Tibial artery (tissue), 4 donors: ENCODE results near the gene RARS1.

ENCODE experiments used
- DNase-seq, 2 donors: peaks; one replicate each; pipeline ENCODE4 v3.0.0-alpha.2; 2019
- H3K27ac ChIP-seq, 2 donors: fragments of 200-600 bp; sonication (generic) in 1 of 2; 1 replicate in 1 of 2; 2 replicates in 1 of 2; pipeline ENCODE4 v1.5.1; 2018 to 2019; ENCODE audit warnings: mild to moderate bottlenecking in 1 of 2
- H3K27me3 ChIP-seq, 2 donors: fragments of 200-600 bp; sonication (generic) in 1 of 2; one replicate each; pipeline versions ENCODE4 v1.5.1 to v1.6.0; 2016 to 2019
- H3K36me3 ChIP-seq, 3 donors: fragments of 200-600 bp; sonication (generic) in 2 of 3; one replicate each; pipeline ENCODE4 v1.5.1; 2016 to 2019; ENCODE audit warnings: mild to moderate bottlenecking in 2 of 3
- H3K4me1 ChIP-seq, 4 donors: fragments of 200-600 bp; sonication (generic) in 2 of 4; 1 replicate in 3 of 4; 2 replicates in 1 of 4; pipeline ENCODE4 v1.5.1; 2016 to 2019
- H3K4me3 ChIP-seq, 2 donors: fragments of 200-600 bp; sonication (generic) in 1 of 2; 1 replicate in 1 of 2; 2 replicates in 1 of 2; pipeline ENCODE4 v1.5.1; 2018 to 2019; ENCODE audit warnings: mild to moderate bottlenecking in 2 of 2
- H3K9me3 ChIP-seq, 3 donors: fragments of 200-600 bp; sonication (generic) in 1 of 3; one replicate each; pipeline ENCODE4 v1.5.1; 2016 to 2019
- intact Hi-C: fragments of 100-400 bp; cut with DNase I; formaldehyde crosslinking; loops from one replicate; pipeline ENCODE4 v1.15.0; 2023; ENCODE audit warnings: low total_unique reads
- TF ChIP-seq, protein P1 (sequence below), 2 experiments: fragments of 200-600 bp in 1 of 2; fragments of 450-650 bp in 1 of 2; IDR thresholded peaks; one replicate each; pipeline ENCODE4 v1.5.1; 2017 to 2019; ENCODE audit warnings: antibody characterized with exemption in 2 of 2, mild to moderate bottlenecking in 1 of 2, moderate library complexity in 1 of 2

RARS1 gene

DNA sequence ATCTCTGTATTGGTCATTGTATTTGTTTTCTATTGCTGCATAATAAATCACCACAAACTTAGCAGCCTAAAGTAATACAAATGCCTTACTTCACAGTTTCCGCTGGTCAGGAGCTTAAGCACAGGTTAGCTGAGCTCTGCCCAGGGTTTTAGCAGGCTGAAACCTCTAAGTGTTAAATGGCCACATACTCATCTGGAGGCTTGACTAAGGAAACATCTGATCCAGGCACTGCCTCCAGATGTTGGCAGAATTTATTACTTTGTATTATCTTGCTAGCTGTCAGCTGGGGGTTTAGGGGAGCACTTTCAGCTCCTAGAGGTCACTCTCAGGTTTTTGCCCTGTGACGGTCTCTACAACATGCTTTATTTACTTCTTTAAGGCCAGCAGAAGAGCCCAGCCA is 23.2 kb upstream of the RARS1 start:
- intact Hi-C loops, result no loop called here

DNA sequence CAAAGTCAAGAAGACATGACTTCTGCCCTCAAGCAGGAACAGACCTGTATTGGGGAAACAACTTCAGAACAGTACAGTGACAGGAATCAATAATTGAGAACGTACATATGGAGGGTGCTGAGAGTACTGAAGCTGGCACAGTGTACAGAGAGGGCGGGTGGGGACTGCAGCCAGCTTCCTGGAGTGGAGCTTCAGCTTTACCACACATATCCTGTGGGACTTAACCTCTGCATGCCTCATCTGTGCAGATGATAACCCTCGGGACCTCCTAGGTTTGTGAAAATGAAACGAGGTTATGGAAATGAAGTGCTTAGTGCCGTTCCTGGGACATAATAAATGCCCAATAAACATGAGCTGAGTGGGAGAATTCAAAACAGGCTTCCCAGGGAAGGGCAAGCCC is 22.1 kb upstream of the RARS1 start:
- Histone ChIP-seq H3K27ac (no peak overlapping the region), H3K36me3 (peaks cover 0 to 31% (median 0%) of the 10 kb centered on the region in 3 donors), H3K4me3 (no peak overlapping the region), H3K9me3 (no peaks in the 10 kb centered on the region), H3K4me1 (no peaks in the 10 kb centered on the region), H3K27me3 (peaks cover 0 to 6% of the 10 kb centered on the region in 2 donors)
- no peak for DNase-seq
- TF ChIP-seq, protein P1, sequence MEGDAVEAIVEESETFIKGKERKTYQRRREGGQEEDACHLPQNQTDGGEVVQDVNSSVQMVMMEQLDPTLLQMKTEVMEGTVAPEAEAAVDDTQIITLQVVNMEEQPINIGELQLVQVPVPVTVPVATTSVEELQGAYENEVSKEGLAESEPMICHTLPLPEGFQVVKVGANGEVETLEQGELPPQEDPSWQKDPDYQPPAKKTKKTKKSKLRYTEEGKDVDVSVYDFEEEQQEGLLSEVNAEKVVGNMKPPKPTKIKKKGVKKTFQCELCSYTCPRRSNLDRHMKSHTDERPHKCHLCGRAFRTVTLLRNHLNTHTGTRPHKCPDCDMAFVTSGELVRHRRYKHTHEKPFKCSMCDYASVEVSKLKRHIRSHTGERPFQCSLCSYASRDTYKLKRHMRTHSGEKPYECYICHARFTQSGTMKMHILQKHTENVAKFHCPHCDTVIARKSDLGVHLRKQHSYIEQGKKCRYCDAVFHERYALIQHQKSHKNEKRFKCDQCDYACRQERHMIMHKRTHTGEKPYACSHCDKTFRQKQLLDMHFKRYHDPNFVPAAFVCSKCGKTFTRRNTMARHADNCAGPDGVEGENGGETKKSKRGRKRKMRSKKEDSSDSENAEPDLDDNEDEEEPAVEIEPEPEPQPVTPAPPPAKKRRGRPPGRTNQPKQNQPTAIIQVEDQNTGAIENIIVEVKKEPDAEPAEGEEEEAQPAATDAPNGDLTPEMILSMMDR (IDR thresholded peaks at IDR 0.05), result no peak
- intact Hi-C loops, result no loop called here

More for the DNA sequence above, 23.2 kb upstream of the RARS1 start:
- TF ChIP-seq, protein P1 (IDR thresholded peaks at IDR 0.05), result no peak
- no peak for DNase-seq
- Histone ChIP-seq H3K27me3 (peaks cover 0 to 6% of the 10 kb centered on the region in 2 donors), H3K4me1 (no peaks in the 10 kb centered on the region), H3K4me3 (no peak overlapping the region), H3K27ac (no peak overlapping the region), H3K36me3 (peaks cover 0 to 33% (median 0%) of the 10 kb centered on the region in 3 donors), H3K9me3 (no peaks in the 10 kb centered on the region)

- peaks cover 0 to 31% (median 0%) of the 10 kb centered on the region in 3 donors for H3K36me3 ChIP-seq
- peaks cover 0 to 6% of the 10 kb centered on the region in 2 donors for H3K27me3 ChIP-seq
- no peak overlapping the region for H3K27ac ChIP-seq
- H3K9me3 ChIP-seq, result no peaks in the 10 kb centered on the region
- no peaks in the 10 kb centered on the region for H3K4me1 ChIP-seq
- intact Hi-C loops, result no loop called here
- DNase-seq, result no peak
- H3K4me3 ChIP-seq, result no peak overlapping the region
- TF ChIP-seq, protein P1 (IDR thresholded peaks at IDR 0.05), result no peak
Observed at GRCh38 chr5:168464641-168465040, 21.6 kb upstream of the RARS1 start.

- DNase-seq, result no peak
- peaks cover 0 to 3% of the 10 kb centered on the region in 2 donors for H3K27me3 ChIP-seq
- no peaks in the 10 kb centered on the region for H3K9me3 ChIP-seq
- no peak overlapping the region for H3K27ac ChIP-seq
- no peak overlapping the region for H3K4me3 ChIP-seq
- peaks cover 0 to 11% (median 0%) of the 10 kb centered on the region in 3 donors for H3K36me3 ChIP-seq
- TF ChIP-seq, protein P1 (IDR thresholded peaks at IDR 0.05), result no peak
- H3K4me1 ChIP-seq, result no peaks in the 10 kb centered on the region
- intact Hi-C loops, result no loop called here
Observed at GRCh38 chr5:168467755-168468330, 18.4 kb upstream of the RARS1 start.

- TF ChIP-seq, protein P1 (IDR thresholded peaks at IDR 0.05), result no peak
- Histone ChIP-seq H3K27ac (no peak overlapping the region), H3K9me3 (no peaks in the 10 kb centered on the region), H3K4me1 (no peaks in the 10 kb centered on the region), H3K27me3 (peaks cover 0 to 3% of the 10 kb centered on the region in 2 donors), H3K36me3 (peaks cover 0 to 11% (median 0%) of the 10 kb centered on the region in 3 donors), H3K4me3 (no peak overlapping the region)
- no peak for DNase-seq
- intact Hi-C loops, result no loop called here
Observed at GRCh38 chr5:168468836-168469235, 17.4 kb upstream of the RARS1 start.
